Duodenal mucosa (tissue), 2 donors: ENCODE results near the gene PITPNM2.

Source experiments
- H3K27ac ChIP-seq: one replicate; pipeline ENCODE4 v1.7.0; 2013; ENCODE audit warnings: low read depth, low read length
- H3K27me3 ChIP-seq, 2 donors: one replicate each; pipeline ENCODE4 v1.7.0; 2013; ENCODE audit warnings: low read length in 2 of 2, control low read depth in 1 of 2; ENCODE audit not compliant: insufficient read depth in 2 of 2, control insufficient read depth in 1 of 2
- H3K36me3 ChIP-seq, 2 donors: one replicate each; pipeline ENCODE4 v1.7.0; 2013; ENCODE audit warnings: low read length in 2 of 2, control low read depth in 1 of 2; ENCODE audit not compliant: insufficient read depth in 2 of 2, control insufficient read depth in 1 of 2
- H3K4me1 ChIP-seq, 2 donors: one replicate each; pipeline ENCODE4 v1.7.0; 2013; ENCODE audit warnings: low read length in 2 of 2, control low read depth in 1 of 2; ENCODE audit not compliant: insufficient read depth in 2 of 2, control insufficient read depth in 1 of 2
- H3K4me3 ChIP-seq, 2 donors: one replicate each; pipeline ENCODE4 v1.7.0; 2013; ENCODE audit warnings: low read length in 2 of 2, low read depth in 1 of 2
- H3K9ac ChIP-seq, 2 donors: one replicate each; pipeline ENCODE4 v1.7.0; 2013; ENCODE audit warnings: low read length in 2 of 2, low read depth in 1 of 2
- H3K9me3 ChIP-seq, 2 donors: one replicate each; pipeline ENCODE4 v1.7.0; 2013; ENCODE audit warnings: low read length in 2 of 2, control low read depth in 1 of 2; ENCODE audit not compliant: control insufficient read depth in 1 of 2

PITPNM2 gene

DNA sequence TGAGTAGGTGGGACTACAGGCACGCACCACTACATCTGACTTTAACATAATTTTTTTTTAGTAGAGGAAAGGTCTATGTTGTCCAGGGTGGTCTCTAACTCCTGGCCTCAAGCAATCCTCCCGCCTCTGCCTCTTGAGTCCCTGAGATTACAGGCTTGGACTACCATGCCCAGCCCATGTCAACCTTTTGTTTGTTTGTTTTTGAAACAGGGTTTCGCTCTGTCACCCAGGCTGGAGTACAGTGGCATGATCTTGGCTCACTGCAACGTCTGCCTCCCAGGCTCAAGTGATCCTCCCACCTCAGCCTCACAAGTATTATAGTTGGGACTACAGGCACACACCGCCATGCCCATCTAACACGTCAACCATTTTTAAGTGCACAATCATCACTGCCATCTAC is 29.2 kb downstream of the PITPNM2 start:
- H3K9me3 ChIP-seq: no peaks in the 10 kb centered on the region
- peaks cover 0 to 6% of the 10 kb centered on the region in 2 donors for H3K4me1 ChIP-seq
- no peaks in the 10 kb centered on the region for H3K27me3 ChIP-seq
- no peaks in the 10 kb centered on the region for H3K36me3 ChIP-seq
- H3K9ac ChIP-seq: no peak overlapping the region
- H3K27ac ChIP-seq: no peak overlapping the region
- no peak overlapping the region for H3K4me3 ChIP-seq

DNA sequence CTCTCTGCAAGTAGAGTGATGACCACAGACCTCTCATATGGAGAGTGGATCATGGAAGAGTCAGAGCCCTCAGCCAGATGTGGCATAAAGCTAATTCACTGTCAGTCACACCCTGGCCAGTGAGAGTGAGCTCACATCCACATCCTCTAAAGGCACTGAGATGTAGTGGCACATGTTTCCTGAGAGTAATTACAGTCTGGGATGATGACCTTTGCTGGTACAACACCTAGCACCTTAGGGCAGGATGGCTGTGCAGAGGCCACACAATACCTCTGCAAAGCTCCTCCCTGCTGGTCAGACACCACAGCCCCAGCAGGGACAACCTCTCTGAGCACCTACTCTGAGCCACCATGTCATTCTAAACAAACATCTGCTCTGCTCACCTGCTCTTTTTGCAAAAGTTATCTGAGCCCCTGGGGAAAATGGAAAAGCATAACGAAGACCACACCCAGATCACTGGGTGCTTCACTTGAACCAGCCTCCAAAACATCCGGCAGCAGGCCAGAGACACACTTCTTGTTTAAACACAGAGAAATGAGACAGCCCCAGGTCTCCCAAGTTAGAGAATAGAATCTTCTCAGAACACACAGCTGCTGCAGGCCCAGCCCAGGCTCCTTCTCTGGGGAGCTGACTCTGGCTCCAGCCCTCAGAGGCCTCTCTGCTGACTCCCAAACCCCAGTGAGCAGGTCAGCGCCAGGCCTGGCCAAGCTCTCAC is 30.3 kb downstream of the PITPNM2 start:
- Histone ChIP-seq H3K27me3 (no peaks in the 10 kb centered on the region), H3K36me3 (no peaks in the 10 kb centered on the region), H3K9me3 (no peaks in the 10 kb centered on the region), H3K9ac (no peak overlapping the region), H3K4me1 (peaks cover 6% of the 10 kb centered on the region in 2 donors), H3K4me3 (no peak overlapping the region), H3K27ac (no peak overlapping the region)

- Histone ChIP-seq H3K4me3 (no peak overlapping the region), H3K27me3 (no peaks in the 10 kb centered on the region), H3K9ac (no peak overlapping the region), H3K4me1 (peaks cover 9 to 12% of the 10 kb centered on the region in 2 donors), H3K36me3 (no peaks in the 10 kb centered on the region), H3K9me3 (no peaks in the 10 kb centered on the region), H3K27ac (no peak overlapping the region)
These were observed 31.1 kb downstream of the PITPNM2 start for GRCh38 chr12:123119808-123120207.

- peaks cover 16% of the 10 kb centered on the region in 2 donors for H3K4me1 ChIP-seq
- H3K9me3 ChIP-seq: no peaks in the 10 kb centered on the region
These were observed 32.4 kb downstream of the PITPNM2 start for GRCh38 chr12:123118497-123118896.

GRCh38 chr12:123115409-123116121 is 35.3 kb downstream of the PITPNM2 start:
- peak overlapping the region in 1 of 2 donors; percentile 0 for H3K9ac ChIP-seq
- no peaks in the 10 kb centered on the region for H3K27me3 ChIP-seq
- H3K9me3 ChIP-seq: no peaks in the 10 kb centered on the region
- no peaks in the 10 kb centered on the region for H3K36me3 ChIP-seq
- peaks cover 16 to 19% of the 10 kb centered on the region in 2 donors for H3K4me1 ChIP-seq
- H3K27ac ChIP-seq: peak overlapping the region; percentile 1
- no peak overlapping the region for H3K4me3 ChIP-seq

More at GRCh38 chr12:123118497-123118896, 32.4 kb downstream of the PITPNM2 start:
- Histone ChIP-seq H3K27ac (no peak overlapping the region), H3K9ac (no peak overlapping the region), H3K36me3 (no peaks in the 10 kb centered on the region), H3K4me3 (no peak overlapping the region), H3K27me3 (no peaks in the 10 kb centered on the region)

GRCh38 chr12:123114304-123115083 is 36.4 kb downstream of the PITPNM2 start:
- peaks cover 16 to 19% of the 10 kb centered on the region in 2 donors for H3K4me1 ChIP-seq
- H3K27ac ChIP-seq: no peak overlapping the region
- no peaks in the 10 kb centered on the region for H3K9me3 ChIP-seq
- H3K27me3 ChIP-seq: no peaks in the 10 kb centered on the region
- peak overlapping the region in 1 of 2 donors; percentile 0 for H3K9ac ChIP-seq
- no peaks in the 10 kb centered on the region for H3K36me3 ChIP-seq
- no peak overlapping the region for H3K4me3 ChIP-seq

- Histone ChIP-seq H3K4me3 (no peak overlapping the region), H3K9me3 (no peaks in the 10 kb centered on the region), H3K9ac (no peak overlapping the region), H3K27me3 (no peaks in the 10 kb centered on the region), H3K36me3 (peaks cover 3 to 9% of the 10 kb centered on the region in 2 donors), H3K4me1 (peaks cover 13 to 19% of the 10 kb centered on the region in 2 donors), H3K27ac (no peak overlapping the region)
These were observed 37.9 kb downstream of the PITPNM2 start for GRCh38 chr12:123113026-123113425.

- H3K4me1 ChIP-seq: peaks cover 19 to 31% of the 10 kb centered on the region in 2 donors
- H3K9me3 ChIP-seq: no peaks in the 10 kb centered on the region
- H3K36me3 ChIP-seq: peaks cover 3 to 13% of the 10 kb centered on the region in 2 donors
- H3K27me3 ChIP-seq: no peaks in the 10 kb centered on the region
- no peak overlapping the region for H3K9ac ChIP-seq
- H3K27ac ChIP-seq: peak overlapping the region; percentile 15
- H3K4me3 ChIP-seq: no peak overlapping the region
These were observed 39.3 kb downstream of the PITPNM2 start for GRCh38 chr12:123111498-123112165.

DNA sequence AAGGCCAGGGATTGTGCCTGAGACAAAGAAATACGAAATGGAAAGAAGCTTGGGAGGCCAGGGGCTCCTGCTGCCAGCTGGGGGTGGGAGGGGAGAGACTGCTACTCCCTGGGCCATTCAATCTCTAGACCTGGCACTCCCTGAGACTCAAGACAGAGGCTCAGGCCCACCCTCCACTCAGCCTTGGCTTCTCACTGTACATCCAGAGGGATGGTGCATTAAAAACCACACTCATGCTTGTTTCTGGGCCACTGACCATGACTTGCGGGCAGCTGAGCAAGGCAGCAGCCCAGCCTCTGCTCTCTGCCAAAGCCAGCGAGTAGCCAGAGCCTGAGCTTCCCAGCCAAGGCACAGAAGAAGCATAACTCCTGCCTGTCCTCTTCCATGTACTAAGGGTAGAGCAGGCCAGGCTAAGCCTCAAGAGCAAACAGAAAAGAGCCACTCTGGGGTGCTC is 41.5 kb downstream of the PITPNM2 start:
- no peak overlapping the region for H3K4me3 ChIP-seq
- no peak overlapping the region for H3K9ac ChIP-seq
- H3K27me3 ChIP-seq: no peaks in the 10 kb centered on the region
- H3K4me1 ChIP-seq: peaks cover 14 to 20% of the 10 kb centered on the region in 2 donors
- peaks cover 3 to 15% of the 10 kb centered on the region in 2 donors for H3K36me3 ChIP-seq
- no peaks in the 10 kb centered on the region for H3K9me3 ChIP-seq
- peak overlapping the region; percentile 48 for H3K27ac ChIP-seq
